Stimulated activated CD8-positive, alpha-beta memory T cell treated with anti-CD3 and anti-CD28 coated beads, Interleukin-12 subunit alpha, Interleukin-12 subunit beta, amount 100 ng/mL, for 4 hours (primary cell): ENCODE measurements around the gene MSL3B.

Experiments used
- DNase-seq: peaks from one replicate; pipeline ENCODE4 v3.0.0-alpha.2; 2020; ENCODE audit warnings: low read depth

The MSL3B gene

DNA sequence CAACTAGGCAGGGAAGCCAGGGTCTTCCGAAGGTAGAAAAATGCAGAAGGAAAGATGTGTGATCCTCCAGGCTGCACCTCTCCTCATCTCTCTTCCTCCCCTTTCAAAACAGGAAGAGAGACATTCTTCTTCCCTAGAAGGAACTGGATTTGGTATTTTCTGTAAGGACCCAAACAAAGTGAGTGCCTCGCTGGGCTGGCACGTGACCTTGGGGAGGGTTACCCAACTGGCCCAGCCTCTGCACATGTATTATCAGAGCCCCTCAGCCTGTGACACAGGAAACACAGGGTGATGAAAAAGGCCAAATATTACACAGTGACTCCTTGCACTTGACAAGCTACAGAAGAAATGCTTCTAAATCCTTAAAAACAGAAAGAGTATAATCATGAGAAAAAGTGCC is 16.1 kb downstream of the MSL3B start:
- no peak for DNase-seq

DNA sequence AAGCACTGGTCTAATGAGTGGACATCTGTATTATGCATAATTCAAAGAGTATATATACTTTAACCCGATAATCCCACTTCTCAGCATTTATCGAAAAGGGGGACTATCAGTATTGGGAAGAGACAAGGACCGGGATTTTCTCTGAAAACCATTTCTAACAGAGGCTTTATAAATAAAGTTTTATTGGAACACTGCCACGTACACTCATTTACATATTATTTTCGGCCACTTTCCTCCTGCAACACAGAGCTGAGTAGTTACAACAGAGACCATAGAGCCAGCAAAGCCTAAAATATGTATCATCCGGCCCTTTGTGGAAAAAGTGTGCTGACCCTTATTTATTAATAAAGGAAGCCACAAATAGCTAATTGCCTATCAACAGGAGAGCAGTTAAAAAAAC is 17.0 kb downstream of the MSL3B start:
- no peak for DNase-seq

DNA sequence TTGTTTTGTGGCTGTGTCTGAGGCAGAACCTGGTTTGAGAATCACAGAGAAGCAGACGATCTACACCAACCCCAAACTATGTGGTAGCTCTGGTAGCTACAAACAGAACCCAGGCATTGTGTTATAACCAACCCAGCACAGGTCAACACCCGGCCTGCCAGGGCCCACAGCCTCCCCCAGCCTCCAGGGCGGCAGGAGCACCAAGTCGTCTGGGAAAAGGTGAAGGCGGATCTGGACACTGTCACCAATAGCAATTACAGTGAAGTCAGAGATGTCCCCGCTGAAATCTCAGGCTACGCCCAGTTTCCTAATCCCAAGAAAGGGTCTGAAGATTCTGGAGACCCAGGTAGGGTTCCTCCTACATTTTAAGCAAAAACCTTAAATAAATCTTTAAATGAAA is 17.4 kb downstream of the MSL3B start:
- DNase-seq: no peak

DNA sequence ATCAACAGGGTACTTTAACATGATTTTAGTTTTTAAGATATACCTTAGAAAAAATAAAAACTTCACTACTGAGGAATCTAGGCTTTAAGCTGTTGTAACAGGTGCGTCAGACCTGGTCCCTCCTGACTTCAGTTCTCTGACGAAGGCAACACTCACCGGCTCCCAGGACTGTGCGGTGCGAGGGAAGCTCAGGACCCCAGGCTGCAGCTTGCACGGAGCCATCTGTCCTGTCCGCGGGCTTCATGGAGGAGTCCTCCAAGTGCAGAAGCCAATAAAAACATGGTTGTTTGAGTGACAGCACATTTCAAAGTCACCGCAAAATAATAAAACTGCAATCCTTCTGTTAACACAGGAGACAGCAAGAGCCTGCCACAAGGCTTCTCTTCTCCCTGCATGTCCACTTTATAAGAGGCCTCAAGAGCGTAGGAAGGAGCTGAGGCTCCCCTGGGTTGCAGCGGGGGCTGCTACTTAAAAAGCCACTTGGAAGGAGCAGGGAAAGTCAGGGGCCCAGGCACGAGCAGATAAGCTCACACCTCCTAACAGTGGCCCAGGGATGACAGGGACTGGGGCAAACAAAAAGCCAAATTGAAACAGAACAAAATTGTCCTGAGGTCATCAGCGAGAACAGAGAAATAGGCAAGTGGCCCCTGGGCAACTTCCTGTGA is 18.4 kb downstream of the MSL3B start:
- DNase-seq: no peak

DNA sequence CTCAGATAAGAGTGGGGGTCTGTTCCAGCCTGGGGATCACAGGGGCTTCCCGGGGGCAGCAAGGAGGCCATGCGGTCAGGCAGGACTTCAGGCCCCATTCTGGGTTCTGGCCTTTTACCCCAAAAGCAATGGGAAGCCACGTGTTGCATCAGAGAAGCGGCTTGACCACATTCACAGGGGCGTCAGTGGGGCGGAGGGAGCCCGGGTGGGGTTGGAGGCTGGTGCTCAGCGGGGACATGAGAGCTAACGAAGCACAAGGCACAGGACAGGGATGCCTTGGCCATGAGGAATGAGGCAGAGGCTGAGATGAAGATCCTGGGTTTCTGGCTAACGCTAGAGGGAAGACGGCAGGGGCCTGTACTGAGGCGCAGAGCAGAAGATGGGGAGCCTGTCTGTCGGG is 19.9 kb downstream of the MSL3B start:
- DNase-seq: no peak

DNA sequence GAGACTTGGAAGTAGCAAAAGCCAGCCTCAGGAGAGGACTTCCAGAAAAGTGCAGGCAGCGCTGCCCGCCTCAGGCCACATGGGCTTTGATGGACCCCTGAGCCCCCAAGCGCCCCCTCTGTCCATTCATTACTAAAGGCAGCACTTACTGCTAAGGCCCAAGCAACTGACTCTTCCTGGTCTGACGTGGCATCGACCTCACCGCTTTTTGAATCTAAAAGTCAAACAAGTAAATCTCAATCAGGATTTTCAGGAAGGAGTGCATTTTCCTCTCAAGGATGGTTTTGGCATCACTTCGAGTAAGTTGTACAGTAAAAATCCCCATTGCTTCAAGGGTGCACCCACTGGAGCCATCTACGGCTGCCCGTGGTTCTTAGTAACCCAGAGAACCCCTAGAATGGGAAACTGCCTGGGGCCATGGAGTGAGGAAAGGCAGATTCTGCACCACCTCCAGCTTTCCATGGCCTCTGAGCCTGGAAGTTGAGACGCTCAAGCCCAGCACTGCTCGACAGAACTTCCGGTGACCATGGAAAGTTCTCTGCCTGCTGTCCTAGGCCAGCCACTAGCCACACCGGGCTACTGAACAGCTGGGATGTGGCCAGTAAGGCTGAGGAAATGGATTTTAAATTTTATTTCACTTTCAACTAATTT is 20.8 kb downstream of the MSL3B start:
- no peak for DNase-seq

DNA sequence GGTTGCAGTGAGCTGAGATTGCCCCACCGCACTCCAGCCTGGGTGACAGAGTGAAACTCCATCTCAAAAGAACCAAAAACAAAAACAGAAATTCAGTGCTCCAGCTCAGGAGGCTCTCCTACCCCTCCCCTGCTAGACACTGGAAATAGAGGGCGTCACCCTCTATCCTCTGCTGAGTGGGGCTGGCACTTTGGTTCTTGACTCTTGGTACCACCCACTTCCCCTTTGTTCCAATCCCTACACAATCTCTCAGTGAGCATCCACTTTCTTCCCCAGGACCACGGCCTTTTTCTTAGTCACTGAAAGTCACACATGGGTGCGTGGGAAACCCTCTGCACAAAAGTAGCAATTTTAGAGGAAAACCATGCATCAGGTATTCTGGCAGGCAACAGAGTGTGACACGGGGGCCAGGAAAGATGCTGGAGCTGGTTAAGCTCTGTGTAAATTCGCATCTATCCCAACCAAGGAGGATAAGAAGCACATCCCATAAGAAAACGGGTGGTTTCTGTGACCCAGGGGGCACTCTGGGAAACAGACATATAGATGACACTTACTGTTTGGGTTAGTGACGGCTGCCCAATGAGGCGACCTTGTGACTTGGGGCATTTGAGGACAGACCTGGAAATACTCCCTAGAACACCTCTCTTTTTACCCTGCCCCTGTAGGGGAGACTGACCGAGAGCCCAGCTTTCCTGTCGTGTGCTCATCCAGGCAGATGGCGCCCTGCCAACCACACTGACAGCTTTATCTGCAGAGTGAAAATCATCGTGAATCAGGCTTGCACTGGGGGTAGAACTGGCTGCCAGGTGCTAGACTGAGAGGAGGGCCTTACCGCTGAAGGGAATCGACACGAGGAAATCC is 21.6 kb downstream of the MSL3B start:
- no peak for DNase-seq

DNA sequence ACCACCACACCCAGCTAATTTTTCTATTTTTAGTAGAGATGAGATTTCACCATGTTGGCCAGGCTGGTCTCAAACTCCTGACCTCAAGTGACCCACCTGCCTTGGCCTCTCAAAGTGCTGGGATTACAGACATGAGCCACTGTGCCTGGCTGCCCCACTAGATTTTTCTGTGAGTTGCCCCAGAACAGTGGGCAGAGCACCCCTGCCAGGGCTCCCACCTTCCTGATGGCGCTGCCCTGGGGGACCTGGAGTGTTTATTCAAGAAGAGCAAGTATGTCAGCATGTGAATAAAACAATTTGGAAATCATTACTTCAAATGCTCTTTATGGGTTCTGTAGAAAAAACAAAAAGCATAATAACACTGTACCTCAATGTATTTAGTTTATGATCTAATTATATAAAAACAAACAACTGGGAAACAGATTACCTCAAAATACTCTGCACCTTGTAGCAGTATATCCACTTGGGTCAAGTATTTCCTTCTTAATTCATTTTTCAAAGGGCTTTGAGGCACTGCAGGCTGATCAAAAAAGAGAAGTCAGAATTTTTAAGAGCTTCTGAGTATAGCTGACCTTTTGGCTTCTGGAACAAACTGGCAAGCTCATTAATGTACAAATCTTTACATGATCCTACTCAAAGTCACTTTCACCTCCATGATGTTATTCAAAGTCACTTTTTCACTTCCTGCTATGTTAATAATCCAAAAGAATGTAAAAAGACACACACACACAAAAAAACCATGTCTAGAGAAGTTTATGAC is 22.7 kb downstream of the MSL3B start:
- DNase-seq: no peak

DNA sequence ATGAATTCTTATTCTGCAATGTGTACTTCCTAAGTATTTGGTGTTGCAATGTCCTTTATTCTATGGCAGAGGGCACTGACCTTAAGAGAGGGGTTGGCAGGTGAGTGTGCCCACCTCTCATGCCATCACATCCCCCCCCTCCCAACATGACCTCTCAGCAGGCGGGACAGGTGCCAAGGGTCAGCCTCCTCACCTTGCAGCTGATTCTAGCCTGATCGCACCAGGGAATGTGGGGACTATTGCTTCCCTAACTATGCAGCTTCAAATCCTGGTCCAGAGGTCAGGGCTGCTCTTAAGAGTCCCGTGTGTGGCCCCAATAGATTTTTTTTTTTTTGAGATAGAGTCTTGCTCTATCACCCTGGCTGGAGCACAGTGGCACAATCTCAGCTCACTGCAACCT is 23.4 kb downstream of the MSL3B start:
- DNase-seq: no peak

DNA sequence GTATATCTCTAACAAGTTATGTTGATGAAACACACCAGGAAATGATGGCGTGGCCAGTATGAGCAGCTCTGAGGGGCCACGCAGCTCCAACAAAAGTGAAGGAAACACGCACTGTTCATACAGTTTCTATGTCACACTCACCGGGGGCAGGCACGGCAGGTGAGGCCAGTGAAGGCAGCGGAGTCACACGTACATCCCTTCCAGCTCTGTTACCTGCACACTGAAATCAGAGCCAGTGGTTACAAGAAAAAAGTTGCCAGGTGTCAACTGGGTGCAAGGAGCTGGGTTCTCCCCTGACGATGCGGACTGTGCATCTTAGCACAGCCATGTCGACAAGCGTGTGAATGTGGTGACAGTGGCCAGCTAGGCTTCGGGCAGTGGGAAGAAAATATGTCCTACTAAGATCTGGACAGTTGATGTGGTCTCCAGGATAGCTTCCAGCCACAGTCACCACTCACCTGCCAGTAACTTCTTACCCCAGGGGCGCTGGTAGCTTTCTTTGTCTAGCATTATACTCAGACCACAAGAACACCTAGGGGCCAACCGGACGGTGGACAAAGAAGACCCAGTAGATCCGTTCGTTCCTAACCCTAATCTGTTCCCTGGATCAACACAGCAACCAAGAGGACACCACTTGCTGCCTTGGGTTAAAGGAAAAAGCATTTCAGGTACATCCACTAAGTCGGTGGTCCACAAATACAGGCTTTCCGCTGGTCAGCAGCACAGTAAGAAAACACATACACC is 23.9 kb downstream of the MSL3B start:
- no peak for DNase-seq

DNA sequence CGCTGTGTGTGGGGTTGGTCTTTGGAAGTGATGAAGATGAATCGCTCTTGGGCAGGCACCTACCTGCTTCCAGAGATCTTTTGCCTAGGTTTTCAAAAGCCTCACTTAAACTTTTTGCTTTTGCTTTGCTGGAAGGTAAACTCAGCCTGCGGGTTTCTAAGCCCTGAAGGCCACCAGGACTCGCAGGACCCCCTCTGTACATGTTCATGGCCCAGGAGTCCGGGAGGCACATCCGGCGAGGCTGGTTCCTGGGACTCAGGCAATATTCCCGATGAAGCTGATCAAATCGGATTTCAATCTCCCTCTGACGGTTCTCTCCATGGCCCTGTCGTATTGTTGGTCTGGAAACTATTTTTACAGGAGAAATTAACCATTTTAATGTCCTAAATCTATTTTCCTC is 27.0 kb downstream of the MSL3B start:
- no peak for DNase-seq

DNA sequence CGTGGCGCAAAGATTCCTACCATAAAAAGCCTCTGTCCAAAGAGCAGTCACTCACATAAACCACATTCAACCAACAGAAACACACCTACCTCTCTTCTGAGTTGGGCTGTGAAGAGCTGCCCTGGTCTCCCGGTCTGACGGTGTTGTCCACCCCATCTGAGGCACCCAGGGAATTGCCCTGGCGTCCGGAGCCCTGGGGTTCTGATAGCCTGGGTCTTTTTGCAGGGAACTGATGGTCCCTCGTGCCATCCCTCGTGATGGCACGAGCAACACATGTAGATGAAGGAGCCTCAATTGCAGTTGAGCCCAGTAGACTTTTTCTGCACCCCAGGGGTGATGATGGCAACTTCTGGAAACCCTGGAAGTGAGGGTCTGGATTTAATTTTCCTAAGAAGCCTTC is 27.7 kb downstream of the MSL3B start:
- no peak for DNase-seq

DNA sequence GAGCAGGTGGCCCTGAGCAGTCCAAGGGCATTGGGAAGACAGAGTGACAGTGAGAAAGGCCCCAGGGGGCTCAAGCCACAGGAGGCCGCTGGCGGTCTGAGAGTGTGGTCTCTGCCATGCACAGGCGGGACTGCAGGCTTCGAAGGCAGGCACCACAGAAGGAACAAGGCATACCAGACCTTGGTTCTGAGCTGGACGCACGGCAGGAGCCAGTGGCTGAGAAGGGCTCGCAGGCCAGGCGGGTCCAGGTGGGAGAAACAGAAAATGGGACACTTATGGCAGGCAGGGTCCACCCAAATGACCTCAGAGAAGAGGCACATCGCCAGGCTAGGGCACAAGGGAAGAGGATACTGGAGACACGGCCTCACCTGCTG is 28.8 kb downstream of the MSL3B start:
- DNase-seq: no peak

DNA sequence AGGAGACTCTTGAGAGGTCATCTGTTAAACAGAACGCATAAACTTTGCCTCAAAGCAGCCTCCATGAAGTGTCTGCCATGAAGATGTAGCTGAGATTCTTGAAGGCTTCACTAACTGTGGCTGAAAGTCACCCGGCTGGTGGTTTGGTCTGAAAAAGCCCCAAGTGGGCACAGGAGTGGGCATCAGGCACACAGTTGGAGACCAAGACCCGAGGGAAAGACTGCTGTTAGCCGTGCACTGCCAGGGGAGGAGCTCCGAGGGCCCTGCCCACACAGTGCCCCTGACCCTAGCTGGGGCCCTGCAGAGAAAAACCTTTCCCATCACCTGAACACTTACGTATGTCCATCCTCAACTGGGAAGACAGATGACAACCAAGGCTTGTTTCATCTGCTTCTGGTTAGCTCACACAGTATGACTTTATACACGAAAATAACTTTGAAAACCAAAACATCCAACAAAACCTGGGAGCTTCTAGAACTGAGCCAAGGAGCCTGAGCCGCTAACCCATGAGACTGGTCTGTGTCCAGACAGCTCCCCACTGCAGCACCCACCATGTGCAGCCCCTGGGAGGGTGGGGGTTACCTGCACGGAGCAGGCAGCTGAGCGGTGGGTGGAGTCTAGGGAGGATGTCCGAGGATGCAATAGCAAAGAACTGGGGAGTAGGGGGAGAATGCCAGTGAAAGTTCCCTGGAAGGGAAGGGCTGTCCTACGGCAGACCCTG is 29.3 kb downstream of the MSL3B start:
- no peak for DNase-seq

DNA sequence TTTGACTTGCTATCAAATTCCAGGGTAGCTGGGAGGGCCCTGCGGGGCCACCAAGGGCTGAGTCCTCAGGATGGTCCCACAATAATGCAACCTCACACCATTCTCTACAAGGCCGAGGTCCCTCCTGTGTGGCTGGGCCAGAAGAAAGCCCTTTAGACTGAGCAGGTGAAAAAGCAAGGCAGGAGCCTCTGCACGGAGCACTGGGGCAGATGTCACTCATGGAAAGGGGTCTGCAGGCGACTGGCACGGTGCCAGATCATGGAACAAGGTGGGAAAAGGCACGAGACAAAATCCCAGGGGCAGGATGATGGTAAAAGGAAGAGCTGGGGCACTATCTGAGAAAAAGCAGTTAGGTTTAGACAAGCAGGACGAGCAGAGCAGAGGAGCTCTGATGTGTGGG is 29.9 kb downstream of the MSL3B start:
- no peak for DNase-seq

DNA sequence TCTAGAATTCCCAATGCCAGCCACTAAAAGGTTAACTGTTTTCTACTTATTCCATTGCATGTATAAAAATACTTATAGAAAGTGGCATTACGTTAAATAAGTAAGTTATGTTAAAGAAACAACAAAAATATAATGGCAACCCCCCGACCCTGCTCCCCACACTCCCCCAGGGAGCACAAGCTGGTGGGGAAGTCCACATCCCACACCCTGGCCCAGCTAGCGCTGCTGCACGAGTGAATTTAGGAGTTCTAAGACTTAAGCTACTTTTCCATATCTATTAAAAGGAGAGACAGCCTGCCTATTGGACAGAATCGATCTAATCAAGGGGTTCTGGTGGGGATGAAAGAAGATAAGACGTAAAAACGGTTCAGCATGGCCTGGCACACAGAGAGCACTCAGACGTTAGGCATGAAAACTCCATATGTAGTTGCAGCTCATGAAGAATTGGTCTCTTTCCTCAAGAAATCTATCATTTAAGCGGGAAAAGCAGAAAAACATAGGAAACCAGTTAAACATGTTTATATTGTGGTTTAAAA is 30.4 kb downstream of the MSL3B start:
- DNase-seq: no peak

DNA sequence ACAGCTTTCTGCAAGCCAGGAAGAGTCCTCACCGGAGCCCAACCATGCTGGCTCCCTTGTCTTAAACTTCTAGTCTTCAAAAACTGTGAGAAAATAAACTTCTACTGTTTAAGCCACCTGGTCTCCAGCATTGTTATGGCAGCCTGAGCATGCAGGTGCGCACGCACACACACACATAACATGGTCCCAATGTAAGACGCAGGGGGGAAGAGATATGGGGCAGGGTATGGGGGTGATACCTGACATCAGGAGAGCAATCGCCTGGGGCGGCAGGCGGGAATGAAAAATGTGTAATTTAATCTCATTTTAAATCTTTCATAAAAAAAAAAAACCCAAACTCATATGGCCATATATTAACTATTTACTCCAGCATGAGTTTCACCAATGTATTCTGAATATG is 31.8 kb downstream of the MSL3B start:
- DNase-seq: no peak

DNA sequence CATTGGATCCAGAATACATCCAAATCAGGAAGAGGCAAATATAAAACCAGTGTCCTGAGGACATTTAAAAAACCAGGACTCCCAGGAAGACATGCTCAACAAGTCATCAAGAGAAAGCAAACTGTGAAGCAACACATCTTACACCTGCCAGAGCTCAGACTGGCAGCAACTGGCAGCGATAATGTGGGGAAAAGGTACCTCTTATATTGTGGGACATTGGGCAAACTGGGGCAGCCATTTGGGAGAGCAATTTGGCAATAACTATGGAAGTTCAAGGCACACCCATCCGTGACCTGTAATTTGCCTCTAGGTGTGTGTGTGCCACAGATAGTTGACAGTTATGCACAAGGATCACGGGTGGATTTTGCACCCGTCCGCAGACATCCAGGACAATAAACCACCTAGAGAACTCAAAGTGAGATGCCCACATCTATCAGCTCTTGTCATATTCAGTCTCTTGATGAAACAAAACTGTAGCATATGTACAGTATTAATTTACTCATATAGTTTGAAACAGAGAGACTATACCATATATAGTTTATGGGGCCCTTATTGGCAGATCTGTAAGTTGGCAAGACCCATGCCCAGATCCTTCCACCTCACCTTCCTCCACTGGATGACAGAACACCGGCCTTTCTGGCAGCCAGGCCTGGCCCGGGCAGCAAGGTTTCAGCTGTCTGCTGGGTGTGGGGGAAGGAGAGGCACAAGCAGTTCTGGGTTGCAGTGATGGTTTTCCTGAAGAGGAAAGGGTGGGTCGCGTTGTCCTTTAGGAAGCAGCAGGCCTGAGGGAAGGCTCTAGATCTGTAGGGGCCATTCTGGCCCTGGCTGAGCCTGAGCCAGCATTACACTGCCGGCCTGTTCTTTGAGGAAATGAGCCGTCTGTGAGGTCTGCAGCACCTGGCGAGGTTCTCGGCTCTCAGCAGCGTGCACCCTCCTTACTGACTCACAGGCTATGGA is 32.7 kb downstream of the MSL3B start:
- no peak for DNase-seq

DNA sequence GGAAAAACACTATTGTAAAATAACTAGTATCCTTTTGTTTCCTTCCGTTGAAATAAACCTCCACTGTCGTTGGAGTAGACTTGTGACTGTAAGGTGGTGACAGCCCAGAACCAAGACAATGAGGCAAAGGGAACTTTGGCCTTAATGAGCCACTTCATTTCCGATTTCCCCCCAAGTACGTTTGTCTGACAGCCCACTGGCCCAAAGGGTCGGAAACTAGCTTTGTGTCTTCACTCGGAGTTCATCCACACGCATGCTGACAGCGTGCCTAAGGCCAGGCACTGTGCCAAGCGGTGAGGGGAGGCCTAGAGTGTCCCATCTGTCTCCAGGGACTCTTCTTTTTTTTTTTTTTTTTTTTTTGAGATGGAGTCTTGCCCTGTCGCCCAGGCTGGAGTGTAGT is 34.8 kb downstream of the MSL3B start:
- no peak for DNase-seq

DNA sequence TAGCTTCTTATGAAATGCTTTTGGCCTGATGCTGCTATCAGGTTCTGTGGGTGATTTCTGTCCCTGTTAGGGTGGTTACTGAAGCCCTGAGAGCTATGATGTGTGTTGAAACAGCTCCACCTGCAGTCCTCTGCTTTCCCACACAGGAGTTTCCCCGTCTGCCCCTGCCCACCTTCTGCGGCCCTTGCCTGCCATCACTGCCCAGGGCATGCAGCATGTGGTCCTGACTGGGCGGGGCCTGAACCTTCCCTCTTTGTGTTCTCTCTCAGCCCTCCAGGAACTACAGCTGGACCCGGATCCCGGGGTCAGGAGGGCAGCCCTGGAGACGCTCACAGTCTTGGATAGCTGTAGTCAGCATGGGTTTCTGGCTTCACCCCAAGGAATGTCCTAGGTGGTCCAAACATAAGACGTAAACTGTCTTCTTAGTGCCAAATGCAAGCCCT is 35.3 kb downstream of the MSL3B start:
- DNase-seq: no peak
